Measurements from ENCODE around the gene MPST.

DNA sequence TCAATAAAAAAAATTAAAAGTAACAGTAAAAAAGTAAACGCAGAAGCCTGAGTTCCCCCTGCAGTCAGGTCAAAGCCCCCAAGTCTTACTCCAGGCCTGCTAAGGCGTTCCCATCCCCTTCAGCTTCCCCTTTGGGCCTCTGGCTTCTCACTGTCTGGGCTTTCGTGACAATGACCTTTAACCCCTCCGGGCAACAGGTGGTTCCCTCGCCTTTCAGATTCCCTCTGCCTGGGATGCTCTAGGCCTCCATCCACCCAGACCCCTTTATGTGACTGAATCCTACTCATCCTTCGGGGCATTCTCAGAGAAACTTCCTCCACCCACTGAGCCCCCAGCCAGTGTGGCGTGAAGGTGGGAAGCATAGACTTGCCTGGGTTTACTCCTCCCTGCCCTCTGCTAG is 8.0 kb downstream of the MPST start:
- TF ChIP-seq POLR2AphosphoS5 (IDR thresholded peaks at IDR 0.05; ENCODE audit: borderline replicate concordance, low read depth, low read length) (no peak), EZH2 (IDR thresholded peaks at IDR 0.05) (no peak), FOXP2 (optimal IDR thresholded peaks at IDR 0.05; ENCODE audit: control extremely low read depth, extremely low read length, insufficient read depth) (no peak)

All from SK-N-MC (cell line).